Small intestine (tissue), 7 donors: Measurements from ENCODE around the gene SURF2. TPM values are rescaled to one million over a fixed set of nuclear protein-coding genes. Genes with fewer than 3 reads are reported as not detected.

Source experiments
- DNase-seq, 2 donors: peaks; one replicate each; pipeline versions ENCODE4 v3.0.0 to v3.0.0-alpha.2; 2013
- FAIRE-seq: peaks from 2 replicates; lab custom pipeline; 2012; peaks lifted over from hg19 to GRCh38; lab: Jason Lieb, UNC
- H3K27ac ChIP-seq, 3 donors: one replicate each; pipeline ENCODE4 v1.5.1; 2013; ENCODE audit warnings: low read length in 2 of 3, mild to moderate bottlenecking in 2 of 3, control low read depth in 1 of 3, inconsistent platforms in 1 of 3, low read depth in 1 of 3, moderate library complexity in 1 of 3
- H3K27me3 ChIP-seq, 3 donors: one replicate each; pipeline ENCODE4 v1.6.1; 2013; ENCODE audit warnings: low read length in 3 of 3, inconsistent platforms in 1 of 3; ENCODE audit not compliant: control insufficient read depth in 3 of 3, insufficient read depth in 3 of 3
- H3K36me3 ChIP-seq, 3 donors: one replicate each; pipeline ENCODE4 v1.6.1; 2013; ENCODE audit warnings: low read length in 3 of 3, inconsistent platforms in 1 of 3, low read depth in 1 of 3, mild to moderate bottlenecking in 1 of 3, moderate library complexity in 1 of 3; ENCODE audit not compliant: control insufficient read depth in 3 of 3, insufficient read depth in 2 of 3
- H3K4me1 ChIP-seq, 3 donors: one replicate each; pipeline ENCODE4 v1.6.1; 2013; ENCODE audit warnings: low read length in 2 of 3, inconsistent platforms in 1 of 3, low read depth in 1 of 3, mild to moderate bottlenecking in 1 of 3, moderate library complexity in 1 of 3; ENCODE audit not compliant: control insufficient read depth in 3 of 3, insufficient read depth in 2 of 3
- H3K4me3 ChIP-seq, 3 donors: one replicate each; pipeline ENCODE4 v1.5.1; 2013; ENCODE audit warnings: low read length in 3 of 3, control low read depth in 1 of 3, inconsistent platforms in 1 of 3, low read depth in 1 of 3, mild to moderate bottlenecking in 1 of 3, moderate library complexity in 1 of 3
- H3K9me3 ChIP-seq, 2 donors: one replicate each; pipeline ENCODE4 v1.6.1; 2013; ENCODE audit warnings: low read depth in 1 of 2, low read length in 1 of 2; ENCODE audit not compliant: control insufficient read depth in 2 of 2, insufficient read depth in 1 of 2
- WGBS, 3 donors: extraction: QIAGEN DNeasy Blood & Tissue Kit; methylation state at CpG; one replicate each; pipeline ENCODE4 v1.1.7; 2013; 5-methylcytosine and 5-hydroxymethylcytosine counted together
- polyA plus RNA-seq, 4 donors: library from polyadenylated mRNA; stranded (reverse) in 3 of 4; unstranded in 1 of 4; fragments of 200-250 nt in 3 of 4; fragments of 120-200 nt in 1 of 4; gene quantifications; one replicate each; pipeline versions ENCODE4 v1.2.1 to v1.2.3, GENCODE V29; 2013
- donor health status: healthy with polysubstance abuse.
- donor health status: control.
- donor health status: control.
- donor health status: Bipolar disorder and iron deficiency.
- donor health status: healthy.

SURF2 gene
- polyA plus RNA-seq, 4 donors: 15.3 to 66.0 (median 42.6) TPM

DNA sequence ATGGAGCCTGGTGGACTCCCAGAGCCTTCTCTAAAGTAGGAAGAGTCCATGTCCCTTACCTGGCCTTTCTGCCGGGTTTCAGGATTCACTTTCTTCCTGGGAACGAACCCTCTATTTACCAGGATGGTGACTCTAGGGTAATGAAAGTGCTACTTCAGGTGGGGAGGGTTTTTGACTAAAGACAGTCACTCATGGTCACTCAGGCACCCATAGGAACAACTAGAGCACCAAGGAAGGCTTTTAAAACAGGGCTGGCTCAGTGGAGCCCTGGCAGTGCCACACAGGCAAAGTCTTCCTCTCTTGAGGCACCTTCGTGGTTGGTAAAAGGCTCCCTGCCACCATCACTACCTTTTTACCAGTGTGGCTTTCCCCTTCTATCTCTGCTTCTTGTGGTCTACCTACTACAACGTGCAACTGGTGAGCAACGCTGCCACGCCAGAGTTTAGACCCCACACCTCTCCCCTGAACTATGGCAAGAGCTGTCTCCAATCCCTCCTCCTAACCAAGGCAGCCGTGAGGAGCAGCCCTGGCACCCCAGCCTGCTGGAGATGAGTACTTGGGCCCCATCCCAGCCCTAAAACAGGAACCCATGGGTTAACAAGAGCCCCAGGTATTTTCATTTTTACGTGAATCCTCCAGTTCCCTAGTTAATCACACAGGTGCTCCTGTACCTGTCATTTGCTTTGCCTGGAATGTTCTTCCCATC lies 3.6 kb upstream of the SURF2 start:
- H3K9me3 ChIP-seq: no peaks in the 10 kb centered on the region
- FAIRE-seq: no peak
- H3K27ac ChIP-seq: no peak overlapping the region
- H3K4me3 ChIP-seq: no peak overlapping the region
- WGBS, 3 donors: 69 to 70% (median 70%) methylated on average over 8 of the region's 8 CpGs
- peaks cover 0 to 25% (median 4%) of the 10 kb centered on the region in 3 donors for H3K4me1 ChIP-seq
- H3K36me3 ChIP-seq: peaks cover 16 to 67% (median 17%) of the 10 kb centered on the region in 3 donors
- H3K27me3 ChIP-seq: no peaks in the 10 kb centered on the region
- DNase-seq: no peak

DNA sequence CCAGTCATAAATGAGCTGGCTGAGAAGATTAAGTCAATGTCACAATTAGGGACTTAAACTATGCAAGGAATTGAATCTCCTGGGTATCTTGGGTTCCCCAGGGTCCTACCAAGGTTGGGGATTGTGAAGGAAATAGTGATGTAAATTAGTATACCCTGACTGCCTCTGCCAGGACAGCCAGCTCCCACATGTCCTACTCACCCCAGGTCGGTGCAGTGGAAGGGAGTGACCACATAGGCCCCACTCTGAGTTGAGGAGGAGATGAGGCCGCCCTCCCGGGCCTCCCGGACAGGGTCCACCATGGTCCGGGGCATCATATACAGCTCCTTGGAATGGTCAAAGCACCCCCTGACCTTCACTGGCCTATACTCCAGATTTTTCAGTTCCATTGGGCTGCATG lies 2.8 kb upstream of the SURF2 start:
- H3K27ac ChIP-seq: no peak overlapping the region
- H3K4me3 ChIP-seq: no peak overlapping the region
- no peak for FAIRE-seq
- WGBS, 3 donors: 73 to 83% (median 82%) methylated on average over 5 of the region's 5 CpGs
- DNase-seq: no peak
- peaks cover 16 to 72% (median 17%) of the 10 kb centered on the region in 3 donors for H3K36me3 ChIP-seq
- H3K27me3 ChIP-seq: no peaks in the 10 kb centered on the region
- H3K4me1 ChIP-seq: peaks cover 0 to 33% (median 4%) of the 10 kb centered on the region in 3 donors
- H3K9me3 ChIP-seq: no peaks in the 10 kb centered on the region

- Histone ChIP-seq H3K9me3 (no peaks in the 10 kb centered on the region), H3K4me1 (peaks cover 0 to 36% (median 2%) of the 10 kb centered on the region in 3 donors), H3K4me3 (no peak overlapping the region), H3K27ac (no peak overlapping the region), H3K36me3 (peaks cover 16 to 74% (median 17%) of the 10 kb centered on the region in 3 donors), H3K27me3 (no peaks in the 10 kb centered on the region)
- FAIRE-seq: no peak
- WGBS, 3 donors: 85 to 89% (median 87%) methylated on average over 7 of the region's 7 CpGs
- no peak for DNase-seq
Observed at GRCh38 chr9:133354766-133355165, 1.6 kb upstream of the SURF2 start.

- no peak for DNase-seq
- peaks cover 5 to 77% (median 10%) of the 10 kb centered on the region in 3 donors for H3K36me3 ChIP-seq
- WGBS, 3 donors: 0% methylated on average over 26 to 31 of the region's 31 CpGs
- H3K4me3 ChIP-seq: peak overlapping the region; percentile 77 to 82 (median 79)
- no peaks in the 10 kb centered on the region for H3K9me3 ChIP-seq
- no peak for FAIRE-seq
- no peaks in the 10 kb centered on the region for H3K27me3 ChIP-seq
- H3K27ac ChIP-seq: peak overlapping the region in 2 of 3 donors; percentile 15 to 75
- H3K4me1 ChIP-seq: peaks cover 0 to 48% (median 2%) of the 10 kb centered on the region in 3 donors
Observed at GRCh38 chr9:133355881-133356357, 431 bp upstream of the SURF2 start.

DNA sequence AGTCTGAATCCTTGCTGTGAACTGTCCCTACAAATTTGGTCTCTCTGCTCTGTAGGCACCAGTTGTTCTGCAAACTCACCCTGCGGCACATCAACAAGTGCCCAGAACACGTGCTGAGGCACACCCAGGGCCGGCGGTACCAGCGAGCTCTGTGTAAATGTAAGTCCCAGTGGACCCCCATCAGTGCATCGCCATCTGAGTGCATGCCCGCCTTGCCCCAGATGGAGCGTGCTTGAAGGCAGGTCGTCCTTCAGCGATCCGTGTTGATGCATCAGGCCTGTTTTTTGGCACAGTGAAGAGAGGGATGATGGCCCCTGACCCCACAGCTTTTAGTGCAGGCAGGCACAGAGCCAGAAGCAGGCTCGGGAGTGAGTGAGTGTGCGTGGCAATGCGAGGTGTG lies 1.3 kb downstream of the SURF2 start:
- Histone ChIP-seq H3K36me3 (peaks cover 0 to 78% (median 8%) of the 10 kb centered on the region in 3 donors), H3K4me3 (peak overlapping the region in 1 of 3 donors; percentile 69), H3K4me1 (peaks cover 2 to 56% (median 2%) of the 10 kb centered on the region in 3 donors), H3K27ac (no peak overlapping the region), H3K9me3 (no peaks in the 10 kb centered on the region), H3K27me3 (no peaks in the 10 kb centered on the region)
- no peak for DNase-seq
- no peak for FAIRE-seq
- 80 to 84% (median 84%) methylated on average over 14 of the region's 14 CpGs for WGBS, 3 donors

- Histone ChIP-seq H3K4me1 (peaks cover 2 to 56% (median 2%) of the 10 kb centered on the region in 3 donors), H3K9me3 (no peaks in the 10 kb centered on the region), H3K27me3 (no peaks in the 10 kb centered on the region), H3K36me3 (peaks cover 3 to 77% (median 16%) of the 10 kb centered on the region in 3 donors), H3K27ac (peak overlapping the region in 1 of 3 donors; percentile 46), H3K4me3 (no peak overlapping the region)
- 39 to 62% (median 53%) methylated on average over 18 to 20 of the region's 20 CpGs for whole genome bisulfite sequencing, 3 donors
- DNase-seq (peak in 1 of 2 donors; percentile 37), FAIRE-seq (no peak)
Observed at GRCh38 chr9:133359399-133360175, 3.2 kb downstream of the SURF2 start.

DNA sequence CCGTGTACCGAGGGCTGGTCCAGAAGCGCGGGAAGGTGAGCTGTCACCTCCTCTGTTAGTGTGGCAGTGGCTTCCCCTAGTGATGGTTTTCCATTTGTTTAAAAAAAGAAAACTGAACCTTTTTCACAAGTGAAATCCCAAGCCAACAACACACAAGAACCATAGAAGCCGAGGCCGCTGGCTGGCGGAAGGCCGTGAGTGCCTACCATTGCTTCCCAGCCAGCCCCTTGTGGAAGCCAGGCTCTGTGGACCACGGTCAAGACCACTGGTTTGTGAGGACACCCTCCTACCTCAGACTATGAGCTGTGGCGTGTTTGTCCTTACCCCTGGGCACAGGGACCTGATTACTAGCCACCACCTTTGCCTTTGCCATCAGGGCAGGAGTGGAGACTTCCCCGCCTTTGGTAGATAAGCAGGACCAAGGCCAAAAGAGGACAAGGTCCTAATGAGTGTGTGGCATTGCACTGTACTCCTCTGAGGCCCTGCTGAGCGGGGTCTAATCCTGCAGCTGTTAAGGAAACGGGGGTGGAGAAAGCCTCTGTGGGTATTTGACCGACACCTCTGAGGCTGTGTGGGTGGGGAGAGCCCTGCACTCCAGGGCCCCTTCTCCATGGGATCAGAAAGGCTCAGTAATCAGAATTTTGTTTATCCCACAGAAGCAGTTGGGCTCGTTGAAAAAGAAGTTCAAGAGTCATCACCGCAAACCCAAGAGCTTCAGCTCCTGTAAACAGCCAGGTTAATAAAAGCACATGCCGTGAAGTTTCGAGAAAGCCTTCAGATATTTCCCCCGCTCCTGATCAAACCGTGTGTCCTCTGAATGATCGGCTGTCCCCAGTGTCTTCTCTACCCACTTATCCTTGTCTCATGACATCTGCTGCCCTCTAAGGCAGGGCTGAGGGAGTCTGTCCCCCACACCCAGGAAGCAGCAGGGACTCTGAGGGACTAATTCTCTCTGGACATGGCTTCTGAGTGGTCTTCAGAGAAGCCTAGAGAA lies 4.3 kb downstream of the SURF2 start:
- peaks cover 0 to 53% (median 2%) of the 10 kb centered on the region in 3 donors for H3K4me1 ChIP-seq
- no peaks in the 10 kb centered on the region for H3K9me3 ChIP-seq
- H3K4me3 ChIP-seq: no peak overlapping the region
- WGBS, 3 donors: 47 to 68% (median 55%) methylated on average over 21 of the region's 21 CpGs
- DNase-seq: peak in 1 of 2 donors; percentile 92
- FAIRE-seq: no peak
- H3K27me3 ChIP-seq: no peaks in the 10 kb centered on the region
- H3K27ac ChIP-seq: peak overlapping the region; percentile 10 to 67 (median 52)
- peaks cover 5 to 84% (median 21%) of the 10 kb centered on the region in 3 donors for H3K36me3 ChIP-seq
